ENCODE results near the gene AQP6.

AQP6 gene

GRCh38 chr12:49972641-49973360 is at the start of gene AQP6:
Gene AQP6 (plus strand): TSS chr12:49972947. CDS start chr12:49973174, 227 bp downstream.
- DNase-seq: no peak

- no peak for DNase-seq
These were observed 49.6 kb upstream of the AQP6 start for GRCh38 chr12:49923035-49923644.

- DNase-seq: no peak
These were observed 48.7 kb upstream of the AQP6 start for GRCh38 chr12:49923880-49924556.

GRCh38 chr12:49924628-49925246 is 48.0 kb upstream of the AQP6 start:
- DNase-seq: no peak

- no peak for DNase-seq
These were observed 47.1 kb upstream of the AQP6 start for GRCh38 chr12:49925433-49926204.

- DNase-seq: no peak
These were observed 44.3 kb upstream of the AQP6 start for GRCh38 chr12:49928471-49928870.

- DNase-seq: no peak
These were observed 43.2 kb upstream of the AQP6 start for GRCh38 chr12:49929581-49929980.

- no peak for DNase-seq
These were observed 42.0 kb upstream of the AQP6 start for GRCh38 chr12:49930515-49931288.

GRCh38 chr12:49932023-49932422 is 40.7 kb upstream of the AQP6 start:
- DNase-seq: no peak

- DNase-seq: no peak
These were observed 40.1 kb upstream of the AQP6 start for GRCh38 chr12:49932533-49933130.

GRCh38 chr12:49933796-49934195 is 39.0 kb upstream of the AQP6 start:
- DNase-seq: no peak

GRCh38 chr12:49934505-49934904 is 38.2 kb upstream of the AQP6 start:
- DNase-seq: no peak

- DNase-seq: no peak
These were observed 35.8 kb upstream of the AQP6 start for GRCh38 chr12:49936925-49937324.

- DNase-seq: no peak
These were observed 35.0 kb upstream of the AQP6 start for GRCh38 chr12:49937639-49938300.

- no peak for DNase-seq
These were observed 33.4 kb upstream of the AQP6 start for GRCh38 chr12:49939307-49939706.

- no peak for DNase-seq
These were observed 33.0 kb upstream of the AQP6 start for GRCh38 chr12:49939707-49940106.

- DNase-seq: no peak
These were observed 30.9 kb upstream of the AQP6 start for GRCh38 chr12:49941556-49942511.

GRCh38 chr12:49942512-49942893 is 30.2 kb upstream of the AQP6 start:
- DNase-seq: no peak

- DNase-seq: no peak
These were observed 29.7 kb upstream of the AQP6 start for GRCh38 chr12:49942921-49943624.

Data from DMS 273 treated with DMSO at 0.1 percent for 48 hours (cell line).